HepG2 (cell line): Measurements from ENCODE around the gene CD164L2. TPM values are rescaled to one million over a fixed set of nuclear protein-coding genes. Genes with fewer than 3 reads are reported as not detected.

ENCODE experiments used
- BRD4 ChIP-seq: sonication (generic); formaldehyde crosslinking; IDR thresholded peaks from 2 replicates; pipeline ENCODE4 v1.4.0; 2020; ENCODE audit warnings: missing genetic modification reagents
- ETV5 ChIP-seq: IDR thresholded peaks from 2 replicates; pipeline ENCODE4 v1.6.1; 2018; ENCODE audit warnings: missing biosample characterization, missing genetic modification reagents, inconsistent platforms, borderline replicate concordance
- PHF5A ChIP-seq: IDR thresholded peaks from one replicate; pipeline ENCODE4 v1.6.1; 2018; ENCODE audit warnings: low read depth, missing genetic modification reagents; ENCODE audit not compliant: unreplicated experiment
- POLR2A ChIP-seq, 2 experiments: IDR thresholded peaks; 2 replicates each; pipeline ENCODE4 v1.6.1; 2011; ENCODE audit warnings: low read depth in 2 of 2, low read length in 2 of 2, mild to moderate bottlenecking in 1 of 2, moderate library complexity in 1 of 2; ENCODE audit not compliant: insufficient read depth in 1 of 2
- SALL2 ChIP-seq: sonication (generic); formaldehyde crosslinking; IDR thresholded peaks from 2 replicates; pipeline ENCODE4 v1.8.1; 2023; ENCODE audit warnings: mild to moderate bottlenecking, missing genetic modification reagents, inconsistent platforms
- SOX13 ChIP-seq, 3 experiments: fragments of 450-650 bp in 1 of 3; sonication (generic) in 1 of 3; formaldehyde crosslinking in 1 of 3; IDR thresholded peaks in 2 of 3; conservative IDR thresholded peaks in 1 of 3; 2 replicates each; pipeline versions ENCODE4 v1.5.0 to v1.6.1; 2016 to 2020; ENCODE audit warnings: antibody characterized with exemption in 1 of 3, mild to moderate bottlenecking in 1 of 3, missing compliant biosample characterization in 1 of 3, missing genetic modification reagents in 1 of 3, moderate library complexity in 1 of 3
- WIZ ChIP-seq: sonication (generic); formaldehyde crosslinking; IDR thresholded peaks from 2 replicates; pipeline ENCODE4 v1.5.1; 2020; ENCODE audit warnings: mild to moderate bottlenecking, missing genetic modification reagents
- ZBTB7B ChIP-seq: sonication (generic); formaldehyde crosslinking; IDR thresholded peaks from 2 replicates; pipeline ENCODE4 v1.4.0; 2020; ENCODE audit warnings: missing genetic modification reagents
- ZNF572 ChIP-seq: sonication (generic); formaldehyde crosslinking; IDR thresholded peaks from 2 replicates; pipeline ENCODE4 v1.5.1; 2020; ENCODE audit warnings: mild to moderate bottlenecking, missing genetic modification reagents
- ZNF652 ChIP-seq: IDR thresholded peaks from 2 replicates; pipeline ENCODE4 v1.6.1; 2016; ENCODE audit warnings: low read depth, borderline replicate concordance
- ZNF879 ChIP-seq: sonication (generic); formaldehyde crosslinking; IDR thresholded peaks from 2 replicates; pipeline ENCODE4 v1.8.1; 2023; ENCODE audit warnings: missing genetic modification reagents
- ZZZ3 ChIP-seq: sonication (generic); formaldehyde crosslinking; IDR thresholded peaks from 2 replicates; pipeline ENCODE4 v1.4.0; 2020; ENCODE audit warnings: missing genetic modification reagents, mild to moderate bottlenecking, borderline replicate concordance
- polyA plus RNA-seq, 8 experiments: library from polyadenylated mRNA; depleted of rRNA in 3 of 8; stranded (reverse) in 7 of 8; unstranded in 1 of 8; fragments of >200 nt; fragmentation: Illumina TruSeq in 4 of 8; extraction: Trizol in 4 of 8; gene quantifications; 2 replicates each; pipeline versions ENCODE4 v1.2.1 to v1.2.3, GENCODE V29; 2011 to 2016; ENCODE audit warnings: low read depth in 4 of 8, missing spikeins in 1 of 8, mixed read lengths in 1 of 8; ENCODE audit not compliant: insufficient read depth in 1 of 8
- total RNA-seq, 5 experiments: library from RNA; depleted of rRNA; stranded (reverse); fragments of >200 nt; fragmentation: Illumina TruSeq; extraction: Trizol; gene quantifications; 2 replicates each; pipeline ENCODE4 v1.2.3, GENCODE V29; 2016; ENCODE audit warnings: low read depth in 1 of 5
- TF ChIP-seq, protein P1 (sequence below): sonication (generic); formaldehyde crosslinking; IDR thresholded peaks from 2 replicates; pipeline ENCODE4 v1.4.0; 2020; ENCODE audit warnings: mild to moderate bottlenecking, missing genetic modification reagents
- TF ChIP-seq, protein P2 (sequence below): sonication (generic); formaldehyde crosslinking; IDR thresholded peaks from 2 replicates; pipeline ENCODE4 v1.5.0; 2020; ENCODE audit warnings: mild to moderate bottlenecking, missing genetic modification reagents
- TF ChIP-seq, protein P3 (sequence below): sonication (generic); formaldehyde crosslinking; conservative IDR thresholded peaks from 2 replicates; pipeline ENCODE4 v1.4.0; 2020; ENCODE audit warnings: mild to moderate bottlenecking, missing genetic modification reagents, moderate library complexity

CD164L2 gene
- total and polyA plus RNA-seq, 2 of the 13 experiments (the other 11 are each of a cell fraction or from before 2014, with no cell fraction given), result not detected

DNA sequence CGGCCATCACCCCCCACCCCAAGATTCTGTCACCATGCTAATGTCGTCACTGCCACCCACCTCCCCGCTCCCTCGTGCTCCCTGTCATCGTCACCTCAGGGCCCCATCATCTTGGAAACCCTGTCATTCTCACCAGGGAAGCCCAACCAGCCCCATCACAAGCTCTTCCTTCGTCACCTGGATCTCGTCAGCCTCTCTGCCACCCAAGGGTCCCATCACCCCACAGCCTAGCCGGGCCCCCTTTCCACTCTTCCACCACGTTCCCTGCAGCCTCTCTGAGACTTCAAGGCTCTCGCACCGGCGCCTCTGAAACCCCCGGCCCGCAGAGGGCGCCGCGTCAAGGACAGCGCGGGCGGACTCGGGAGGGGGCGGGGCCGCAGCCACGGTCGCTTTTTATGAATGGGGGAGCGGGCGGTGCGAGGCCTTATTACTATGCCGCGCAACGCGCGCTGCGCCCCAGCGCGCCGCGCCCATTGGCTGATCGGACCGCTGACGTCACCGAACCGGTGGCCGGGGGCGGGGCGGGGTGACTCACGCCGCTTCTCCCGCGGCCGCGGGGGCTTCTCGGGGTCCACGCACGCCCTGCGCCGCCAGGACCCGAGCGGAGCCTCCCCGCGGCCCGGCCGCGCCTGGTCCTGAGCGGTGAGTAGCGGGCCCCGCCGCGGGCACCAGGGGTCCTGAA, 9.1 kb upstream of the CD164L2 start, which contains the start of gene GPR3 (continued):
- TF ChIP-seq, protein P1, sequence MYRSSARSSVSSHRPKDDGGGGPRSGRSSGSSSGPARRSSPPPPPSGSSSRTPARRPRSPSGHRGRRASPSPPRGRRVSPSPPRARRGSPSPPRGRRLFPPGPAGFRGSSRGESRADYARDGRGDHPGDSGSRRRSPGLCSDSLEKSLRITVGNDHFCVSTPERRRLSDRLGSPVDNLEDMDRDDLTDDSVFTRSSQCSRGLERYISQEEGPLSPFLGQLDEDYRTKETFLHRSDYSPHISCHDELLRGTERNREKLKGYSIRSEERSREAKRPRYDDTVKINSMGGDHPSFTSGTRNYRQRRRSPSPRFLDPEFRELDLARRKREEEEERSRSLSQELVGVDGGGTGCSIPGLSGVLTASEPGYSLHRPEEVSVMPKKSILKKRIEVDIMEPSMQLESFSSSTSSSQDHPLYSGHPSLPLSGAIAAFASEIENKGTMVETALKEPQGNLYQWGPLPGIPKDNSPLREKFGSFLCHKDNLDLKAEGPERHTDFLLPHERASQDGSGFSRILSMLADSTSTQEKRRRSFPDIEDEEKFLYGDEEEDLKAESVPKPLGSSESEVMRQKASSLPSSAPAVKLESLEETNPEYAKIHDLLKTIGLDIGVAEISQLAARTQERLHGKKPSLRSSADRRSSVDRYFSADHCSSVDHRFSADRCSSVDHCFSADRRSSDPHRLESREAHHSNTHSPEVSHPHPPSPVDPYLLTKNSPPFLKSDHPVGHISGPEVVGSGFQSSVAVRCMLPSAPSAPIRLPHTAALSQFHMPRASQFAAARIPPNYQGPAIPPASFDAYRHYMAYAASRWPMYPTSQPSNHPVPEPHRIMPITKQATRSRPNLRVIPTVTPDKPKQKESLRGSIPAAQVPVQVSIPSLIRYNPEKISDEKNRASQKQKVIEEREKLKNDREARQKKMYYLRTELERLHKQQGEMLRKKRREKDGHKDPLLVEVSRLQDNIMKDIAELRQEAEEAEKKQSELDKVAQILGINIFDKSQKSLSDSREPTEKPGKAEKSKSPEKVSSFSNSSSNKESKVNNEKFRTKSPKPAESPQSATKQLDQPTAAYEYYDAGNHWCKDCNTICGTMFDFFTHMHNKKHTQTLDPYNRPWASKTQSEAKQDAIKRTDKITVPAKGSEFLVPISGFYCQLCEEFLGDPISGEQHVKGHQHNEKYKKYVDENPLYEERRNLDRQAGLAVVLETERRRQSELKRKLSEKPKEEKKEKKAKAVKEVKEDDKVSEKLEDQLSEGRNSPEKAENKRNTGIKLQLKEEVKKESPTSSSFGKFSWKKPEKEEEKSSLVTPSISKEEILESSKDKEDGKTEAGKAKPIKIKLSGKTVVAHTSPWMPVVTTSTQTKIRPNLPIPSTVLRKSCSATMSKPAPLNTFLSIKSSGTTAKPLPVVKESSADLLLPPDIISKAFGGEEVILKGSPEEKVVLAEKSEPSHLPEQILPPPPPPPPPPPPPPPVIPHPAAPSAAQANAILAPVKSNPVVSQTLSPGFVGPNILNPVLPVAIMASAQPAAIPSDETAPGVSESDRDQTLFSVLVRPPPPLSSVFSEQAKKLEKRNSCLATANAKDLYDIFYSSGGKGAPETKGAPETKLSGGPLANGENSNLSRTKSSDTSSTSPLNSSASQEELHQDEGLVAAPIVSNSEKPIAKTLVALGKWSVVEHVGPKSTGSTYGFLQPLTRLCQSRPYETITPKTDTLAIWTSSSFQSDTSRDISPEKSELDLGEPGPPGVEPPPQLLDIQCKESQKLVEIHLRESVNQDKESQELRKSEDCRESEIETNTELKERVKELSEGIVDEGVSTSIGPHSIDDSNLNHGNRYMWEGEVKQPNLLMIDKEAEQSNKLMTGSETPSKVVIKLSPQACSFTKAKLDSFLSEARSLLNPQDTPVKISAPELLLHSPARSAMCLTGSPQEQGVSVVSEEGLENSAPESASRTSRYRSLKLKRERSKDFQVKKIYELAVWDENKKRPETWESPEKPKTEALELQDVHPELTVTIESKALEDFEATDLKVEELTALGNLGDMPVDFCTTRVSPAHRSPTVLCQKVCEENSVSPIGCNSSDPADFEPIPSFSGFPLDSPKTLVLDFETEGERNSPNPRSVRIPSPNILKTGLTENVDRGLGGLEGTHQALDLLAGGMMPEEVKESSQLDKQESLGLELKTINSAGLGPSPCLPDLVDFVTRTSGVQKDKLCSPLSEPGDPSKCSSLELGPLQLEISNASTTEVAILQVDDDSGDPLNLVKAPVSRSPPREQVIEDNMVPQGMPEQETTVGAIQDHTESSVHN, result 0 out of 2 replicates have a peak, but pooled peaks have one; percentile 37
- no peak for TF ChIP-seq ZZZ3
- TF ChIP-seq ZNF652 (CRISPR knock-in tag), result no peak
- TF ChIP-seq ETV5 (CRISPR knock-in tag), result no peak; the same call in 1 of the 2 replicates
- 0 out of 2 replicates have a peak, but pooled peaks have one; percentile 53 for TF ChIP-seq SALL2 (CRISPR knock-in tag)
- no peak; a peak in 1 of 4 replicates for TF ChIP-seq POLR2A (IDR thresholded peaks at IDR 0.05; ENCODE audit: insufficient read depth in 1 of 2, low read depth in 2 of 2, low read length in 2 of 2)
- TF ChIP-seq, protein P2, sequence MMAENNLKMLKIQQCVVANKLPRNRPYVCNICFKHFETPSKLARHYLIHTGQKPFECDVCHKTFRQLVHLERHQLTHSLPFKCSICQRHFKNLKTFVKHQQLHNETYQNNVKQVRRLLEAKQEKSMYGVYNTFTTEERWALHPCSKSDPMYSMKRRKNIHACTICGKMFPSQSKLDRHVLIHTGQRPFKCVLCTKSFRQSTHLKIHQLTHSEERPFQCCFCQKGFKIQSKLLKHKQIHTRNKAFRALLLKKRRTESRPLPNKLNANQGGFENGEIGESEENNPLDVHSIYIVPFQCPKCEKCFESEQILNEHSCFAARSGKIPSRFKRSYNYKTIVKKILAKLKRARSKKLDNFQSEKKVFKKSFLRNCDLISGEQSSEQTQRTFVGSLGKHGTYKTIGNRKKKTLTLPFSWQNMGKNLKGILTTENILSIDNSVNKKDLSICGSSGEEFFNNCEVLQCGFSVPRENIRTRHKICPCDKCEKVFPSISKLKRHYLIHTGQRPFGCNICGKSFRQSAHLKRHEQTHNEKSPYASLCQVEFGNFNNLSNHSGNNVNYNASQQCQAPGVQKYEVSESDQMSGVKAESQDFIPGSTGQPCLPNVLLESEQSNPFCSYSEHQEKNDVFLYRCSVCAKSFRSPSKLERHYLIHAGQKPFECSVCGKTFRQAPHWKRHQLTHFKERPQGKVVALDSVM (CRISPR knock-in tag), result no peak
- no peak for TF ChIP-seq BRD4
- peak; percentile 35; the same call in 1 of the 2 replicates for TF ChIP-seq ZBTB7B (CRISPR knock-in tag)
- no peak for TF ChIP-seq ZNF572 (CRISPR knock-in tag)
- TF ChIP-seq, protein P3, sequence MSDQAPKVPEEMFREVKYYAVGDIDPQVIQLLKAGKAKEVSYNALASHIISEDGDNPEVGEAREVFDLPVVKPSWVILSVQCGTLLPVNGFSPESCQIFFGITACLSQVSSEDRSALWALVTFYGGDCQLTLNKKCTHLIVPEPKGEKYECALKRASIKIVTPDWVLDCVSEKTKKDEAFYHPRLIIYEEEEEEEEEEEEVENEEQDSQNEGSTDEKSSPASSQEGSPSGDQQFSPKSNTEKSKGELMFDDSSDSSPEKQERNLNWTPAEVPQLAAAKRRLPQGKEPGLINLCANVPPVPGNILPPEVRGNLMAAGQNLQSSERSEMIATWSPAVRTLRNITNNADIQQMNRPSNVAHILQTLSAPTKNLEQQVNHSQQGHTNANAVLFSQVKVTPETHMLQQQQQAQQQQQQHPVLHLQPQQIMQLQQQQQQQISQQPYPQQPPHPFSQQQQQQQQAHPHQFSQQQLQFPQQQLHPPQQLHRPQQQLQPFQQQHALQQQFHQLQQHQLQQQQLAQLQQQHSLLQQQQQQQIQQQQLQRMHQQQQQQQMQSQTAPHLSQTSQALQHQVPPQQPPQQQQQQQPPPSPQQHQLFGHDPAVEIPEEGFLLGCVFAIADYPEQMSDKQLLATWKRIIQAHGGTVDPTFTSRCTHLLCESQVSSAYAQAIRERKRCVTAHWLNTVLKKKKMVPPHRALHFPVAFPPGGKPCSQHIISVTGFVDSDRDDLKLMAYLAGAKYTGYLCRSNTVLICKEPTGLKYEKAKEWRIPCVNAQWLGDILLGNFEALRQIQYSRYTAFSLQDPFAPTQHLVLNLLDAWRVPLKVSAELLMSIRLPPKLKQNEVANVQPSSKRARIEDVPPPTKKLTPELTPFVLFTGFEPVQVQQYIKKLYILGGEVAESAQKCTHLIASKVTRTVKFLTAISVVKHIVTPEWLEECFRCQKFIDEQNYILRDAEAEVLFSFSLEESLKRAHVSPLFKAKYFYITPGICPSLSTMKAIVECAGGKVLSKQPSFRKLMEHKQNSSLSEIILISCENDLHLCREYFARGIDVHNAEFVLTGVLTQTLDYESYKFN (CRISPR knock-in tag), result no peak
- no peak for TF ChIP-seq ZNF879
- TF ChIP-seq PHF5A (CRISPR knock-in tag), result no peak
- TF ChIP-seq SOX13 (IDR thresholded peaks at IDR 0.05), result no peak; the same call in 1 of the 2 replicates
- no peak for TF ChIP-seq SOX13 (CRISPR knock-in tag; conservative IDR thresholded peaks at IDR 0.05 in 1 of 2, IDR thresholded peaks at IDR 0.05 in 1 of 2)
- no peak for TF ChIP-seq WIZ
